Smooth muscle cell (in vitro differentiated cells): ENCODE results near the gene TCEA3. TPM values are rescaled to one million over a fixed set of nuclear protein-coding genes. Genes with fewer than 3 reads are reported as not detected.
"Not testable (repeated sequence)": the region's sequence is repeated elsewhere in the genome, so short reads cannot be mapped to it uniquely, and the experiment has no call there.

Experiments used
- DNase-seq: peaks from one replicate; lab custom pipeline; 2025; ENCODE audit not compliant: unreplicated experiment; lab: John Stamatoyannopoulos, UW
- H2AFZ ChIP-seq: fragments of 200-600 bp; sonication (generic); 2 replicates; pipeline ENCODE4 v1.6.0; 2016; ENCODE audit warnings: antibody characterized with exemption, low read depth, mild to moderate bottlenecking
- H3F3A ChIP-seq: fragments of 200-600 bp; sonication (generic); 2 replicates; pipeline ENCODE4 v1.6.0; 2017; ENCODE audit warnings: antibody characterized with exemption, low read depth
- H3K27ac ChIP-seq: fragments of 200-600 bp; sonication (generic); 2 replicates; pipeline ENCODE4 v1.5.1; 2016; ENCODE audit warnings: low read depth, mild to moderate bottlenecking
- H3K27me3 ChIP-seq: fragments of 200-600 bp; sonication (generic); 2 replicates; pipeline ENCODE4 v1.6.1; 2016; ENCODE audit warnings: low read depth, mild to moderate bottlenecking
- H3K36me3 ChIP-seq: fragments of 200-600 bp; sonication (generic); 2 replicates; pipeline ENCODE4 v1.5.1; 2016; ENCODE audit warnings: low read depth
- H3K4me1 ChIP-seq: fragments of 200-600 bp; sonication (generic); 2 replicates; pipeline ENCODE4 v1.5.1; 2016; ENCODE audit warnings: low read depth
- H3K4me2 ChIP-seq: fragments of 200-600 bp; sonication (generic); 2 replicates; pipeline ENCODE4 v1.6.0; 2016; ENCODE audit warnings: mild to moderate bottlenecking
- H3K4me3 ChIP-seq: fragments of 200-600 bp; sonication (generic); 2 replicates; pipeline ENCODE4 v1.5.1; 2016; ENCODE audit warnings: mild to moderate bottlenecking
- H3K79me2 ChIP-seq: fragments of 200-600 bp; sonication (generic); 2 replicates; pipeline ENCODE4 v1.6.0; 2016; ENCODE audit warnings: low read depth, mild to moderate bottlenecking
- H3K9ac ChIP-seq: fragments of 200-600 bp; sonication (generic); 2 replicates; pipeline ENCODE4 v1.6.0; 2016; ENCODE audit warnings: low read depth
- H3K9me3 ChIP-seq: fragments of 200-600 bp; sonication (generic); replicated peaks from 2 replicates; pipeline ENCODE4 v1.5.1; 2016; ENCODE audit warnings: low read depth
- H4K20me1 ChIP-seq: fragments of 200-600 bp; sonication (generic); 2 replicates; pipeline ENCODE4 v1.6.0; 2016; ENCODE audit warnings: low read depth
- WGBS: methylation state at CpG from one replicate; pipeline ENCODE4 v1.1.7; 2016; ENCODE audit warnings: low lambda C conversion rate; 5-methylcytosine and 5-hydroxymethylcytosine counted together
- polyA plus RNA-seq: library from polyadenylated mRNA; unstranded; fragments of >200 nt; fragmentation: Nextera tagmentation; extraction: Ambion mirVana; gene quantifications from 2 replicates; pipeline ENCODE4 v1.2.1, GENCODE V29; 2016
- total RNA-seq: library from RNA; depleted of rRNA; stranded (reverse); fragments of >200 nt; gene quantifications from 2 replicates; pipeline ENCODE4 v1.2.3, GENCODE V29; 2014
- TF ChIP-seq, protein P1 (sequence below): fragments of 200-600 bp; sonication (generic); IDR thresholded peaks from 2 replicates; pipeline ENCODE4 v1.5.1; 2017; ENCODE audit warnings: borderline replicate concordance, mild to moderate bottlenecking, antibody characterized with exemption; ENCODE audit not compliant: insufficient read depth, poor library complexity, severe bottlenecking

The TCEA3 gene
- total and polyA plus RNA-seq, 2 experiments from 2014 or later, result 8.2 to 19.2 TPM

DNA sequence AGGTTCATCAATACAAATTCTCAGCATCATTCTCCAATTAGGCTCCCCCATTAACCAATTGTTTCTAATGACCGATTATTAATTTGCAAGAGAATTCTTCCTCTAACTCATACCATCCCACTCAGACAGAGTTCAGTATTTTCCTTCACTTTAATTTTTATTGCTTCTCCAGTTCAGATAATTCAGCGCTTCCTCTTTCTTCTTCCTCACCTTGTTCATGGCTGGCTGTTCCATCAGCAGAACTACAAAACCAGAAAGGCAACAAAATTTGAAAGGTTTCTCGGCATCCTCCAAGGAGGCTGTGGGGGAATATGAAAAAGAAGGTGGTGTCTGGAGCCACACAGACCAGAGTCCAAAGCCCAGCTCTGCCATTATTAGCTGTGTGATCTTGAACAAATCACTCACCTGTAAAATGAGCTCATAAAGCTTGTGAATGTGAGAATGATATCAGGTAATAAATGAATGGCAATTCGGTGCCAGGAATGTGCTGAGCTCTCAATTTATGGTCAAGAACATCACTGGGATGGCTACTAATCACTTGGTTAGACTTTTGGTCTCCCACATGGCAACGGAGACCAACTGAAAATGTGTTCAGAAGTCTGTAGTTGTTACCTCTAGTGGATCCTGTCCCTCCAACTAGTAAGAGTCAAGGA lies 43.2 kb downstream of the TCEA3 start:
- TF ChIP-seq, protein P1, sequence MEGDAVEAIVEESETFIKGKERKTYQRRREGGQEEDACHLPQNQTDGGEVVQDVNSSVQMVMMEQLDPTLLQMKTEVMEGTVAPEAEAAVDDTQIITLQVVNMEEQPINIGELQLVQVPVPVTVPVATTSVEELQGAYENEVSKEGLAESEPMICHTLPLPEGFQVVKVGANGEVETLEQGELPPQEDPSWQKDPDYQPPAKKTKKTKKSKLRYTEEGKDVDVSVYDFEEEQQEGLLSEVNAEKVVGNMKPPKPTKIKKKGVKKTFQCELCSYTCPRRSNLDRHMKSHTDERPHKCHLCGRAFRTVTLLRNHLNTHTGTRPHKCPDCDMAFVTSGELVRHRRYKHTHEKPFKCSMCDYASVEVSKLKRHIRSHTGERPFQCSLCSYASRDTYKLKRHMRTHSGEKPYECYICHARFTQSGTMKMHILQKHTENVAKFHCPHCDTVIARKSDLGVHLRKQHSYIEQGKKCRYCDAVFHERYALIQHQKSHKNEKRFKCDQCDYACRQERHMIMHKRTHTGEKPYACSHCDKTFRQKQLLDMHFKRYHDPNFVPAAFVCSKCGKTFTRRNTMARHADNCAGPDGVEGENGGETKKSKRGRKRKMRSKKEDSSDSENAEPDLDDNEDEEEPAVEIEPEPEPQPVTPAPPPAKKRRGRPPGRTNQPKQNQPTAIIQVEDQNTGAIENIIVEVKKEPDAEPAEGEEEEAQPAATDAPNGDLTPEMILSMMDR, result no peak
- H3K4me3 ChIP-seq, result no peak overlapping the region
- no peaks in the 10 kb centered on the region for H3F3A ChIP-seq
- no peak overlapping the region for H3K27ac ChIP-seq
- WGBS, result 91% methylated on average over 5 of the region's 5 CpGs
- DNase-seq, result no peak
- H3K9ac ChIP-seq, result no peak overlapping the region
- no peak overlapping the region for H3K4me2 ChIP-seq
- no peaks in the 10 kb centered on the region for H3K36me3 ChIP-seq
- no peaks in the 10 kb centered on the region for H3K4me1 ChIP-seq
- no peaks in the 10 kb centered on the region for H3K9me3 ChIP-seq
- no peaks in the 10 kb centered on the region for H3K27me3 ChIP-seq
- H4K20me1 ChIP-seq, result no peaks in the 10 kb centered on the region
- no peaks in the 10 kb centered on the region for H3K79me2 ChIP-seq
- H2AFZ ChIP-seq, result no peak overlapping the region

DNA sequence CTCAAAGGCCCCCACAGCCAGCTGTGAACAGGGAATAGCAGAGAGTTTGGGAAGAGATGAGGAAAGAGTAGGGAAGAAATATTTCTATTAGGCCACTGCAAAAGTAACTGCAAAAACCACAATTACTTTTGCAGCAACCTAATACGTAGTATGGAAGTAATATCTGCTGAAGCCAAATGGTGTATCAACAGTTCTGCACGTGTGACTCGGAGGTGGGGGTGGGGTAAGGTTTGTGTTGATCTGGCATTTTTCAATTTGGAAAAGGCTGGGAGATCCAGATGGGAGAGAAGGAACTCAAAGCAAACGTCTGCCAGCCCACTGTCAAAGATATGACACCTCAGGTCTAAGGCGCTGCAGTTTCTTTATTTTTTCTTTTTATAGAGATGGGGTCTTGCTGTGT lies 43.8 kb downstream of the TCEA3 start:
- Histone ChIP-seq H3F3A (no peaks in the 10 kb centered on the region), H3K79me2 (no peaks in the 10 kb centered on the region), H3K9ac (no peak overlapping the region), H2AFZ (no peak overlapping the region), H4K20me1 (no peaks in the 10 kb centered on the region), H3K36me3 (no peaks in the 10 kb centered on the region), H3K27ac (no peak overlapping the region), H3K4me2 (no peak overlapping the region), H3K27me3 (no peaks in the 10 kb centered on the region), H3K9me3 (no peaks in the 10 kb centered on the region), H3K4me1 (no peaks in the 10 kb centered on the region), H3K4me3 (no peak overlapping the region)
- WGBS, result 55% methylated on average over 5 of the region's 5 CpGs
- DNase-seq, result no peak
- TF ChIP-seq, protein P1, result no peak

DNA sequence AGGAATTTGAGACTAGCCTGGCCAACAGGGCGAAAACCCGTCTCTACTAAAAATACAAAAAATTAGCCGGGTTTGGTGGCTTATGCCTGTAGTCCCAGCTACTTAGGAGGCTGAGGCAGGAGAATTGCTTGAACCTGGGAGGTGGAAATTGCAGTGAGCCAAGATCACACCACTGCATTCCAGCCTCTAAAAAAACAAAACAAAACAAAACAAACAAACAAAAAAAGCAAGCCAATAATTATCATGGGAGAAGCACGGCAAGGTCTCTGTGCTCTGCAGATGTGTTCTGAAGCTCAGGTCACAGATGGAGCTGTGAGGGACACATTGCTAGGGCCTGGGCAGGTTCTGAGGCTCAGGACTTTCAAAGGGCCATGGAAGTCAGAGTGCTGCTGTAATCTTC lies 44.3 kb downstream of the TCEA3 start:
- H3K27ac ChIP-seq, H3F3A ChIP-seq, H4K20me1 ChIP-seq, H3K9ac ChIP-seq, H3K79me2 ChIP-seq, H3K4me1 ChIP-seq, DNase-seq, H3K27me3 ChIP-seq, H3K9me3 ChIP-seq, H2AFZ ChIP-seq, H3K36me3 ChIP-seq, H3K4me2 ChIP-seq, H3K4me3 ChIP-seq: not testable (repeated sequence)
- whole genome bisulfite sequencing, result 66% methylated on average over 4 of the region's 4 CpGs

DNA sequence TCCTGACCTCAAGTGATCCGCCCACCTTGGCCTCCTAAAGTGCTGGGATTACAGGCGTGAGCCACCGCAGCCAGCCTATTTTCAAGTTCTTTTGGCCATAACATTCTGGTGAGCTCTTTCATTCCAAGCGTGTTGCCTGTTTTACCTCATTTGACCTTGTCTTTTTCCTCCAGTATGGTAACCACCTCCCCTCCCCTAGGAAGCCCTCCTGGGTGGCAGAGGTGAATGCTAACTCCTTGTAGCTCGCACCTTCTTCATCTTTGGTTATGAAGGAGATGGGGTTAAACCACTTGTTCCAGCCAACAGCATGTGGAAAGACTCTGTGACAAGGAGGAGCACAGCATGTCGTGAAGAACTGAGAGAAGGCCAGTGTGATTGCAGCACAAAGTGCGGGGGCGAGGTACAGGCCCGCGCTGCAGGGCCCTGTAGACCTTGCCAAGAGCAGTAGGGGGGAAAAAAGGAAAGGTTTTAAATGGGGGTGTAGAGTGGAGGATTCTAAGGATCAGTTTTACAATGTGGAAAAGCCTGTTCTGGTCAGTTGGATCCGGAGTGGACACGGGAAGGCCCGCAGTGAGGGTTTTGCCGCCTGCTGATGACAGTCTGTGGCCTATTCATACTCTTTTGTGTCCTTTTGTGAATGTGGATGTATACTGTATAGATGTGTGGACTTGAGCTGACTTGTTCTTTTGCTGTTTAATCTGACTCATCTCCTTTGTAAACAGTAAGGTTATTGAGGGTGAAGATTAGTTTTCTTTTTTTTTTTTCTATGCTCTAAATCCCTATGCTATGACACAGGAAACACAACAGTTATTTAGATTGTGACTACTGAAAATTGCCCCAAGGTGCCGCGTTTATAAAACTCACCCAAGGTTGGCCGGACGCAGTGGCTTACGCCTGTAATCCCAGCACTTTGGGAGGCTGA lies 47.4 kb downstream of the TCEA3 start:
- Histone ChIP-seq H3K9ac (no peak overlapping the region), H2AFZ (peak overlapping the region; percentile 34), H3K27me3 (no peaks in the 10 kb centered on the region), H3K79me2 (peaks cover 3% of the 10 kb centered on the region), H3K36me3 (no peaks in the 10 kb centered on the region), H3K4me3 (no peak overlapping the region), H4K20me1 (no peaks in the 10 kb centered on the region), H3K27ac (peak overlapping the region; percentile 71), H3F3A (no peaks in the 10 kb centered on the region), H3K4me1 (peaks cover 3% of the 10 kb centered on the region), H3K9me3 (no peaks in the 10 kb centered on the region), H3K4me2 (peak overlapping the region; percentile 33)
- DNase-seq, result no peak
- 55% methylated on average over 19 of the region's 19 CpGs for WGBS
- TF ChIP-seq, protein P1, result no peak

DNA sequence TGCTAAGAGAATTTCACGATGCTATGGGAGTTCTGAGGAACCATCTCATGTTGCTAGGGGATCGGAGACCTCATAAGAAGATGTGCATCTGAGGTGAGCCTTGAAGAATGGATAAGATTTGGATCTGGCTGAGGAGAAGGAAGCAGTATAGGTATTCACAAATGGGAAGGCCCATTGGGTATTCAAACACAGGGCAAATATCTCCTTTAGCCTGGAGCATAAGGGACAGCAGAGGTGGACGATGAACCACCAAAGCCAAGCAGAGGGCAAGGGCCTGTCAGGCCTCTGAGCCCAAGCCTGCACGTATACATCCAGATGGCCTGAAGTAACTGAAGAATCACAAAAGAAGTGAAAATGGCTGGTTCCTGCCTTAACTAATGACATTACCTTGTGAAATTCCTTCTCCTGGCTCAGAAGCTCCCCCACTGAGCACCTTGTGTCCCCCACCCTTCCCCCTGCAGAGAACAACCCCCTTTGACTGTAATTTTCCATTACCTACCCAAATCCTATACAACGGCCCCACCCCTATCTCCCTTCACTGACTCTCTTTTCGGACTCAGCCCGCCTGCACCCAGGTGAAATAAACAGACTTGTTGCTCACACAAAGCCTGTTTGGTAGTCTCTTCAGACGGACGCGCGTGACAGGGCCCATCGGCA lies 50.3 kb downstream of the TCEA3 start:
- H3K79me2 ChIP-seq, result peaks cover 14% of the 10 kb centered on the region

More for the DNA sequence above, 50.3 kb downstream of the TCEA3 start:
- not testable (repeated sequence) for H3K36me3 ChIP-seq, H3K4me3 ChIP-seq, H3K27ac ChIP-seq, H3K9ac ChIP-seq, H3K4me2 ChIP-seq, H3K27me3 ChIP-seq, DNase-seq, H3K9me3 ChIP-seq, H4K20me1 ChIP-seq, H2AFZ ChIP-seq
- WGBS, result 76% methylated on average over 12 of the region's 12 CpGs
- Histone ChIP-seq H3K4me1 (peaks cover 26% of the 10 kb centered on the region), H3F3A (peaks cover 11% of the 10 kb centered on the region)
